Stimulated activated CD4-positive, alpha-beta T cell treated with anti-CD3 and anti-CD28 coated beads, Interleukin-2, amount 100 ng/mL, for 4 hours (primary cell): ENCODE data around the gene OR10AD1.
A peak's percentile ranks its signal among the peaks of the same experiment; 100 is the strongest.

Source experiments
- DNase-seq: peaks from one replicate; pipeline ENCODE4 v3.0.0-alpha.2; 2020; ENCODE audit warnings: low read depth

The OR10AD1 gene

GRCh38 chr12:48191096-48191495, 12.0 kb downstream of the OR10AD1 start:
- no peak for DNase-seq

DNA sequence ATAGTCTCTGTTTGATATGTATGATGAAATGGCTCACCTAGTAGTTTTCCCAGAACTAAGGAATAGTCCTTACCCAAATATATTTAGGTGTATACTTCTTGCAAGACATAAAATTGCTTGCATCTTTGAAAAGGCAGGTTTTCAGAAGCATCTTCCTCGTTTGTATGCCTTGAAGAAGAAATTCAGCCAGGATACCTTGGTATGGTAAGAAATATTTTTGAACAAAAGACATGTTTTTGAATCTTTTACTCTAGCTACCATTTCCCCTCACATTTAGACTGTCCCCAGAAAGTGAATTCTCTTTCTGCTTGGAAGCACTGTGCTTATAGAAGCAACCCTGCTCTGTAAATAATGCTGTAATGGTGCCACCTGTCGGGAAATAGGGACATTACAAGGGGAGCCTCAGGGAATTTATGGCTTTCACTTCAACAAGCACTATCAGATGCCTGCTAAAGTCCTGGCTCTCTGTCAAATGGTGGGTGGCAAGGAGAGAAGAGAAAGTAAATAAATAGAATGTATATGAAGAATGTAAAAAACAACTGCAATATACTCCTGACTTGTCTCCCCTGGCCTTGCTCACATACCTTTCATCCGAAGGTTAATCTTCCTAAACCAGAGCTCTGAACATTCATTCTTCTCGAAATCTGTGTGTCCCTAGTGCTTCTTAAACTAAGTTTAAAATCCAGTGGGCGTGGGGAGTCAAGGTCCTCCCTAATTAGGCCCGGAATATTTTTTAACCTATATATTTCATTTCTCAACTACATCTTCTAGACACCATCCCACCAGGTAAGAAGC, 13.6 kb downstream of the OR10AD1 start:
- DNase-seq = peak; percentile 44

GRCh38 chr12:48187916-48188695, 15.0 kb downstream of the OR10AD1 start:
- no peak for DNase-seq

- no peak for DNase-seq
These were observed 17.7 kb downstream of the OR10AD1 start for GRCh38 chr12:48185181-48185919.

- no peak for DNase-seq
These were observed 18.6 kb downstream of the OR10AD1 start for GRCh38 chr12:48184549-48184922.

DNA sequence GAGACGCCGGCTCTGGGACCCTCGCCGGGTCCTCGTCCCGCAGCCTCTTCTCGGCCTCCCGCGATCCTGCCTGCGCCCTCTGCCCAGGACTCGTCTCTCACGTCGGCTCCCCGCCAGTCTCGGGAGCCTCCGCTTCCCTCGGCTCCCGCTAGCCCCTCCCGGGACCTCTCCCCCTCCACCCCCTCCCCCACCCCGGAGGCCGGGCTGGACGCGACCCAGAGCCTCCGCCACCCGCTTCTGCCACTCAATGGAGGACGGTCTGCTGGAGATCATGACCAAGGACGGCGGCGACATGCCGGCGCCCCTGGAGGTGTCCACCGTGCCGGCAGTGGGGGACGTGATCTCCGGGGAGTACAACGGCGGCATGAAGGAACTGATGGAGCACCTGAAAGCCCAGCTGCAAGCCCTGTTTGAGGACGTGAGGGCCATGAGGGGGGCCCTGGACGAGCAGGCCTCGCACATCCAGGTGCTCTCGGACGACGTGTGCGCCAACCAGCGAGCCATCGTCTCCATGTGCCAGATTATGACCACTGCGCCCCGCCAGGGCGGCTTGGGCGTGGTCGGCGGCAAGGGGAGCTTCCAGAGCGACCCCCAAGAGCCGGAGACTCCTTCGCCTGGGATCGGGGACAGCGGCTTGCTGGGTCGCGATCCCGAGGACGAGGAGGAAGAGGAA, 19.1 kb downstream of the OR10AD1 start:
- DNase-seq = no peak

- DNase-seq = peak; percentile 65
These were observed 19.8 kb downstream of the OR10AD1 start, which contains the start of gene CCDC184 for GRCh38 chr12:48183091-48183875. Gene CCDC184 (plus strand): TSS chr12:48183644. CDS start chr12:48184123, 479 bp downstream.

- DNase-seq = no peak
These were observed 20.5 kb downstream of the OR10AD1 start for GRCh38 chr12:48182631-48183030.

GRCh38 chr12:48180857-48181495, 22.1 kb downstream of the OR10AD1 start:
- no peak for DNase-seq

- DNase-seq = no peak
These were observed 22.7 kb downstream of the OR10AD1 start for GRCh38 chr12:48180424-48180823.

- no peak for DNase-seq
These were observed 23.6 kb downstream of the OR10AD1 start for GRCh38 chr12:48179466-48179865.

- DNase-seq = no peak
These were observed 25.1 kb downstream of the OR10AD1 start for GRCh38 chr12:48177982-48178381.

DNA sequence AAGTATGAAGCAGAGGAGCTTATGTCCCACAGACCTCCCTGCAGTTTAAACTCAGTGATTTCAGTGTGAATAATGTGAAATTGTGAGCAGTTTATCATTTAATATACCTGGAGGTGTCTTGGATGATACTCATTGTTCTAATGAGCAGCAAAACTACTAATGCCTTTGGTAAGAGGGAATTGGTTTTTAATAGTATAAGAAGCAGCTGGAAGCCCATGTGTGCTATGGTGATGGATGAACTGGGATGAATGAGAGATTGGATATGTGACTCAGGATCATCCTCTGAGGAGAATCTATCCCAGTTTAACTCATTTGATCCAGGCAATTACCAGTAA, 26.7 kb downstream of the OR10AD1 start:
- DNase-seq = no peak

GRCh38 chr12:48175613-48176416, 27.3 kb downstream of the OR10AD1 start:
- no peak for DNase-seq

- no peak for DNase-seq
These were observed 34.1 kb downstream of the OR10AD1 start for GRCh38 chr12:48169011-48169410.

- peak; percentile 40 for DNase-seq
These were observed 37.8 kb downstream of the OR10AD1 start for GRCh38 chr12:48165089-48165981.

- DNase-seq = no peak
These were observed 38.6 kb downstream of the OR10AD1 start for GRCh38 chr12:48164451-48164850.

- no peak for DNase-seq
These were observed 39.8 kb downstream of the OR10AD1 start for GRCh38 chr12:48163150-48163747.
